Renal pelvis (tissue), 4 donors: Measurements from ENCODE around the gene CROCC2. TPM values are rescaled to one million over a fixed set of nuclear protein-coding genes. Genes with fewer than 3 reads are reported as not detected.

Source experiments
- DNase-seq: peaks from one replicate; pipeline ENCODE4 v3.0.0-alpha.2; 2013
- polyA plus RNA-seq, 3 donors: library from polyadenylated mRNA; unstranded; fragments of 120-200 nt; gene quantifications; one replicate each; pipeline ENCODE4 v1.2.1, GENCODE V29; 2013; ENCODE audit not compliant: insufficient read length in 3 of 3

Gene CROCC2
- polyA plus RNA-seq, 3 donors = 0.04 to 0.07 (median 0.06) TPM

DNA sequence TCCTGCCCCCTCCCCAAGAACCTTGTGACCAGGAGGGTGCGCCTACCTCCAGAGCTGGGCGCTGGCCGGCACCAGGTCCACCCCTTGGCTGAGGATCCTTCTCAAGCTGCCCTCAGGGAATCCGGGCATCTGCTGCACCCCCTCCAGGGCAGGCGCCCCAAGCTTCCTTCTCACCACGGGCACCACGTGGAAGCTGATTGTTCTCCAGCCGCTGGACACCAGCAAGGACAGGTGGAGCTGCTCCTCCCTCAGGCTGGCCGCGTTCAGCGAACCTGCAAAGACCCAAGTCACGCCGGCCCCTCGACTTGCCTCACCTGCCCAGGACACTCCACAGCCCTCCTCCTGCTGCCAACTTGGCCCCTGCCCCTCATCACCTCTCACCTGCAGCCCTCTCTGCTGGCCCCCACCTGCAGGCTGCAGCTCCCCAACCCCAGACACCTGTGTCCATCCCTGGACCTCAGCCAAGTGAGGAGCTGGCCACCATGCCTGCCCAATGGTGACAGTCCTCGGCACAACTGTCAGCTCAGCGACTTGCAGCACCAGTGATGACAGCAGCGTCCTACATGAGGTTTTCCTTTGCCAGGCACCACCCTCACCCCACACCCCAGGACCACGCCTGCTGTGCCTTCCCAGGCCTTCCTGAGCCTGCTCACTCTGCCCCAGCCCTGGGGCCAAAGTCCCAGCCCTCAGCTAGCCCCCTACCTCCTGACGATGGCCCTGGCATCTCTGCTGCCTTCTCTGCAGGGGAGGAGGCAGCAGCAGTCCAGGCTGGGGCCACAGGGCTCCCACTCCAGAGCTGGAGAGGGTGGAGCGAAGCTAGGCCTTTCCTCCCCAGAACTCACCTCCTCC lies 14.4 kb upstream of the CROCC2 start:
- no peak for DNase-seq

DNA sequence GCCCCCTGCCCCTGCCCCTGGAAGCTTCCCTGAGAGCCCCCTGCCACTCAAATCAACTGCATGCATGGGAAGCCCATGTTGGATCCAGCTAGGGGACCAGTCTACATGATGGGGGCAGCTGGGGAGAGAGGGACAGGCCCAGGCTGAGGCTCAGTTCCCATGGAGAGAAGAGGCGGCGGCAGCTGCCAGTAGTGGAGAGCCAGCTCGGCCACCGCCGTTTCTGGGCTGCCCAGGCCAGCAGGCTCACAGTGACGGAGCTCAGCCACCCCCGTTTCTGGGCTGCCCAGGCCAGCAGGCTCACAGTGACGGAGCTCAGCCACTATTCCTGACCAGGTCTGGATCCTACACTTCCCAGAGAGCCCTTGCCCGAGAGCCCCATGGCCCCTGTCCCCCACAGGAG lies 13.8 kb upstream of the CROCC2 start:
- DNase-seq = no peak

DNA sequence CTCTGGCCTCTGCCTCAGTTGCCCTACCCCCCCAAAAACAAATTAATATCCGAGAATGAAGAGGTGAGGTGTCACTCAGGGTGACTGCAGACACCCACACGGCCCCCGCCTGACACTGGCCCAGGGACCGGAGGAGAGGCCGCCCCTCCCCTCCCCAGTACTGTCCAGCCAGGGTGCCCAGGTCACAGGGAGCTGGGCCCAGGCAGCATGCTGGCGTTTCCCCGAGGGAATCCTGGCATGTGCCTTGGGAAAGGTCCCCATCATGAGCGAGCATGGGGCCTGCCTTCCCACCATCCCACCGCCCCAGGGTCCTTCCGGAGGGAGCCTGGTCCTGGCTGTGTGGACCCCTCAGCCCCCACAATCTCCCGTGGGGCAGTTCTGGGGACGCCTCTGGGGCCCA lies 13.2 kb upstream of the CROCC2 start:
- no peak for DNase-seq

DNA sequence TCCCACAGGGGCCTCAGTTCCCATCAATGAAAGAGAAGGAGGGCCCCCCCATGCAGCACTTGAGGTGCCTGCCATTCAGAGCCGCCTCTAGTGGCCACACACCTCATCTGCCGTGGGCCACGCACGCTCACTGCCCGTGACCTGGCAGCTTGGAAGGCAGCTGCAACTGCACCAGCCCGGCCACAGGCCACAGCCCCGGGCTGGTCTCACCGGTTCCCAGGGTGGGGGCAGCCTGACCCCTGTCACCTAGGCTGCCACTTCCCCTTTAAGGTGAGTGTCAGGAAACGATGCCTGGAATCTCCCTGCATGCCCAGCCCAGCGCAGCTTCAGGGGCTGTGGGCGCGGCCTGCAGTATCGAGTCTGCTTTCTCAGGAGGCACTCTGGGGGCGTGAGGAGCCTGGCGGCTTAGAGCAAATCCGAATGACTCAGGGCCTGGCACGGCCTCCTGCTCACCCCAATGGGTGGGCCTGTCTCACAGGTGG lies 12.7 kb upstream of the CROCC2 start:
- no peak for DNase-seq

DNA sequence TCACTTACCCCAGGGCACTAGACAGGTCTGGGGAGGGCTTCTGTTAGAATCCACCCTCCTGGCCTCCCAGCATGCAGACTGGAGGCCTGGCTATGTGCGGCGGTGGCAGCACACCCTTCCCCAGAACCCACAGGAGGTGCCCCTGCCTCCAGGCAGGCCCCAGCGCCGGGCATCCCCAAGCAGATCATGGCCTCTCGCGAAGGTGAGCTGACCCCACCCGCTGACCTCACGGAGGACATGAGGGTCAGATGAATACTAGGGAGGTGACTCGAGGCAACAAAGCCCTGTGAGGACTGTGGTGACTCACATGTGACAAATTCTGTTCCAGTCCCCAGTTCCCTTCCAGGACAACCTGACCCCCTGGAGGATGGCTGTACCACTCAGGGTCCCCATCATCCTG lies 12.1 kb upstream of the CROCC2 start:
- DNase-seq = no peak

DNA sequence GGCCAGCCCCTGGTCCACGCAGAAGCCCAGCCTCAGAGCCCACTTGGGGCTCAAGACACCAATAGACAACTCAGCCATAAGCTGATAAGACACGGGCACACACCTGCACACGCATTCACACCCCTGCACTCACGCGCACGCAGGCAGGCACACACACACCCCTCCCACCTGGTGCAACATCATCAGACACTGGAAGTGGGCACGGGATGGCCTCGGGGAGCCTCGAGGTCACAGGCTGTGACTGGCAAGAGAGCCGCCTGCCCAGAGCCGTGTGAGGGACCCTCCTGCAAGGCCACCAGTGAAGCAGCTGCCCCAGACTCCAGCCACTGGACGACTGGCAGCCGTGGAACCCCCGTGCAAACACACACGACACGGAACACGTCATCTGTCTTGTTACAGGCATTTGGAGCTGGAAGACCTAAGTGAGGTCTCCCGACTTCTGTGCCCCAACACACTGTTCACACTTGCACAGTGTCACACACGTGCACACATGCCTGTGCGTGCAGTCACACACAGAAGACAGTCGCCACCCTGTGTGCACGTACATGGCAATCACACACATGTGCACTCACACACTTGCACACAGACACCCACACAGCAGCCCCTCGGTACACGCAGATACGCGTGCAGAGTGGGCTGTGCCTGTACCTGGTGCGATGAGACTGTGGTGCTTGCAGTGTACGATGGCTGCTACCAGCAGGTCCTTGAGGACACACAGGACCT lies 11.1 kb upstream of the CROCC2 start:
- no peak for DNase-seq

DNA sequence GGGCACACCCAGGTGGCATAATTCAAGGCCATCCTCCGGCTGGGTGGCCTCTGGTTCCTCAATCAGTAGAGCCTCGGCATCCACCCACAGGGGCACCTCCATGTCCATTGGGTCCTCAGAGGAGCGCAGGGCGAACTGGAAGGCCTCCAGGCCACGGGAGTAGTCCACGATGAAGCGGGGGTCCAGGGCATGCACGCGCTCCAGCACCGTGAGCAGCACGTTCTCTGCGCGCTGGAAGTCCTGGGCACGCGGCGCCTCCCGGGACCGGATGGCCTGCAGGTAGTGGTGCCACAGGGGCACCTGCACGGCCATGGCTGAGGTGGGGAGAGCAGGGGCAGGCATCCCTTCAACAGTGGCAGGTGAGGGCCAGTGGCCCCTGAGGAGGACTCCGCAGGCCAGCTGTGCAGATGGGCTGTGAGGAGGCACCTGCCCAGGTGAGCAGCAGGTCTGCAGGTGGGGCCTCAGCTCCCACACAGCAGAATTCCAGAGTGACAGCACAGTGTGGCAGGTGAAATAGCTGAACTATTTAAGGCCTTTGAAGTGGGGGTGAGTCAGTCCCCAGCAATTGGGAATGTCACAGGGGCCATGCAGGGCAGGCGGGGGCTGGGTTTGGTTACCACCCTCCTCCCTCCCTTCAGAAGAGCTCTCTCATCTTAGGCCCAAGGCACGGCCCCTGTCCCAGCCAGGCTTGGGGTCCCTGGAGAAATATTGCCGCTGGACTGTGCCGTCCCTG lies 10.3 kb upstream of the CROCC2 start, which contains the start of gene MAB21L4:
Gene MAB21L4, minus strand, starts transcription at position 501 of the 733 bp plus-strand sequence. Its CDS starts 159 bp downstream, at position 342.
- no peak for DNase-seq

DNA sequence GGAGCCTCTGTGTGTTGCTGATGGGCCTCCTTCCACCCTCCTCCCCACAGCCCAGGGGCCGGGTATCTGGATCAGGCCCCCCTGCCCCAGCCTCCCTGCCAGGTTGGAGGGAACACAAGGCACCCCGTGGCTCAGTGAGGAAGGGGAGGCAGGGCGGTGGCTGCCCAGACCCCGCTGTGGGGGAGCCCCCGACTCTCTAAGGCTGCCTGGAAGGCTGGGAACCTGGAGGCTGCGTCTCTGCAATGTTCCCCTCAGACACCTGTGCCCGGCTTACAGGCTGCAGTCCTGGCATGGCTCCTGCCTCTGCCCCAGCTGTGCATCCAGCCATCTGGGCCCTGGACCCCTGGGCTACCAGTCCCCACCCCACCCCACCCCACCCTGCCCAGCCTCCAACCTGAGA lies 9.7 kb upstream of the CROCC2 start:
- no peak for DNase-seq

DNA sequence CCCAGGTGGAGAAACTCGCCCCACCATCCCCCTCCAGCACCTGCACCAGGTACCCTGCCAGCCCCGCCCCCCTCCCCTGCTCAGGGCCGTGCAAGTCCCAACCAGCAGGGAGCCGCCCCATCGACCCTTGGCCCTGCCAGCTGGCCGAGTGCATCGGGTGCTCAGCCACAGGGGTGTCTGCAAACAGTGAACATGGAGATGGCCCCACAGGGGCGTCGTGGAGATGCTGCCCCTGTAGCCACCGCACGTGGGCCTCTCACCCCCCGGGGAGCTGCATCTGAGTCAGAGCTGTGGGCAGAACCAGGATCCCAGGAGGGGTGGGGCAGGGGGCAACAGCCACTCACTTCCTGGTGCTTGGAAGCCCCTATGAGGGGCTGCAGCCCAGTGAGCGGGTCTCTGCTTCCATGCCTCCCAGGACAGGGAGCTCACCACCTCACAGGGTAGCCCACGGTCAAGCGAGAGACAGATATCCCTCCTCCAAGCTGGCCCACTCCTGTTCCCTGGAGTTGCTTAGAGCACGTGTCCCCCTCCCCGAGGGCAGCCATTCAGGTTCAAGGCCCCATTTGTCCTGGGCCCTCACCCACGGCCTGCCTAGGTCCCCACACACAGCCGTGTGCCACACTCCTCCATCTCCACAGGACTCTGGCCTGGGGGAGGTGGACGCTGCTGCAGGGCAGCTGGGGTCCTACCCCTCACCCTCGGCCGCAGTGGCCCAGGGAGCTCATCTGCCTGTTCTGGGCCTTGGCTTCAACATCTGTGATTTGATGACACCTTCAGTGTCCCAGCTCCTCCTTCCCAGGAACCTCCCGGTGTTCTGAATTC lies 9.1 kb upstream of the CROCC2 start:
- DNase-seq = no peak

DNA sequence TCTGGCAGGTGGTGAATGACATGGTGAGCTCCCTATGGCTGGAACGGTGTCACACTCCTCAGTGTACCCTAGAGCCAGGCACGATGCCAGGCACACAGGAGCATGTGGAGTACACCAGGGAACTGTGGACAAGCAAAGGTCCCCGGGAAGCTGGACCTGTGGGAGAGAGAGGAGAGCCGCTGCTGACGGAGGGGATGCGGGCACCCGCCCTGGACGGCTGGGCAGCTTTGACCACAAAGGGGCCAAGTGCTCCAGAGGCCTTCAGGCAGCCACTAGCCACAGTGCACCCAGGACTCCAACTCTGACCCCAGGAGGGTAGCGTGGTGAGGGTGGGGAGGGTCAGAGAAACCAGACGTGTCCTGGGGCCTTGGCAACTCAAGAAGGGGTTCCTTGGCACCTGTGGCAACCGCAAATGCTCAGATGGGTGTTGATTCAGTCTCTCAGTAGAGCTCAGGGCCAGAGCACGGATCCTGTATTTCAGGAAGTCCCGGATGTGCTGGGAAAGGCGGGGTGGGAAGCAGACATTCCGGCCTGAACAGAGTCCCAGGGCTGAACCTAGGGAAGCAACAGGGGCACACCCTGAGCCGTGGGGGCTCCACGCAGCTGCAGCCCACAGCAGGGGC lies 7.9 kb upstream of the CROCC2 start:
- DNase-seq = no peak

DNA sequence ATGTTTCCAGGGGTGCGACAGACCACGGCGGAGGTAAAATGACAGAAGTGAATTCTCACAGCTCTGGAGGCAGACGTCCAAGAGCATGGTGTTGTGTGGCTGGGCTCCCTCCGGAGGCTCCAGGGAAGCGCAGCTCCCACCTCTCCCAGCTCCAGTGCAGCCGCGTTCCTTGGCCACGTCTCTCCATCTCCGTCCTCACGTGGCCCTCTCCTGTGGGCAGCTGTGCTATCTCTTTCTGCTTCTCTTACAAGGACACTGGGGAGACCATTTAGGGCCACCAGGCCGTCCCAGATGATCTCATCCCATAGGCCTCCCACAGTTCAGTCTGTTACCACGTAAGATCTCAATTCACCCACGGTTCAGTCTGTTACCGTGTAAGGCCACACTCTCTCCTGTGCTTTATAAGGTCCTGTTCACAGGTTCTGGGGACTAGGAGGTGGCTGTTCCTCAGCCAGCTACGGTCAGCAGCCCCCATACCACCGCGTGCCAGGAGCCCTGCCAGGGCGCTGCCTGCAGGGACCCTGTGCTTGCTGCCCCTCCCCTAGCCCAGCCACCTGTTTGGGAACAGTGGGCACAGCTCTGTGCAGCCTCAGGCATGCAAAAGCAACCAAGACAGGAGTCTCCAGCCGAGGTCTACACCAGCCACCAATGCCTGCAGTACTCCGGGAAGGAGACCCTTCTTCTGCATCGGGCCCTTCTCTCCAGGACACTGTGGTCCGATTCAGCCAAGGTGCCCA lies 7.2 kb upstream of the CROCC2 start:
- no peak for DNase-seq

DNA sequence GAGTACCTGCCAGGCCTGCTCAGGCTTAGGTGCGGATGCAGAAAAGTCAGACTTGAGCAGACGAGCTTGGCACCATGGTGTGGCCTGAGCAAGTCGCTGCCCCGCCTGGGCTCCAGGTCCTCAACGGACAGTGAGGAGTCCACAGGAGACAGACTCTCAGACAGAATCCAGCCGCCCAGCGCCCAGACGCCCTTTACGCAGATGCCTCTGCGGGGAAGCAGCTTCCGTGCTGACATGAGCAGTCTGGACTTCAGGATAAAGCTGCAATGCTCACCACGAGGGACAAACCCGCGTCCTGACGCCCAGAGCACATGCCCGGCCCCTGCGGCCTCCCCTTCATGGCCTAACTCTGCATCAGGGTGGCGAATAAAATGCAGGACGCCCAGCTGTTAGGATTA lies 6.7 kb upstream of the CROCC2 start:
- no peak for DNase-seq

DNA sequence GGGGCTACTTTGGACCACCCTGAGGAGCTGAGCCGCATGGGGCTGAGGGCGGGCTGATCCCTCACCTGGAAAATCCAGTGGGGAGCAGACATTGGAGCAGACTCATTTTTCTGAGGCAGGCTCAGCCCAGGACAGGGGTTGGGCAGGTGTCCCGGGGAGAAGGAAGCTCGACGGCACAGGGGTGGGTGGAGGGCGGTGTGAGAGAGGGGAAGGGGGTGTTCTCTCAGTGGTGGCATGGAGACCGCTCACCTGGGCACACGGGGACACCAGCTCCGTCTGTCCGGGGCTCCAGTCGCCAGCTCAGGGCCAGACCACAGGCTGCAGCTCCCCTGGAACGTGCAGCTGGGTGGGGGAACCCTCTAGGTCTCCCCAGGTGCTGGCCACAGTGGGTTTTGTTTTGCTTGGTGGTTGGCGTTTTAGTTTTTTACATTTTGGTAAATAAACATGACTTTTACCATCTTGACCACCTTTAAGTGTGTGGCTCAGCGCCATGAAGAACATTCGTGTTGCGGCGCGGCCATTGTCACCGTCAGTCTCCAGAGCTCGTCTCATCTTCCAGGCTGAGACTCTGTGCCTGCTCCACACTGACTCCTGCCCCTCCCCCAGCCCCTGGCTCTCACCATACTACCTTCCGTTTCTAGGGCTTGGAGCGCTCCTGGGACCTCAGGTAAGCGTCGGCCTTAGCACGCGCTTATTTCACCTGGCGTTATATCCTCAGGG lies 5.8 kb upstream of the CROCC2 start:
- no peak for DNase-seq

DNA sequence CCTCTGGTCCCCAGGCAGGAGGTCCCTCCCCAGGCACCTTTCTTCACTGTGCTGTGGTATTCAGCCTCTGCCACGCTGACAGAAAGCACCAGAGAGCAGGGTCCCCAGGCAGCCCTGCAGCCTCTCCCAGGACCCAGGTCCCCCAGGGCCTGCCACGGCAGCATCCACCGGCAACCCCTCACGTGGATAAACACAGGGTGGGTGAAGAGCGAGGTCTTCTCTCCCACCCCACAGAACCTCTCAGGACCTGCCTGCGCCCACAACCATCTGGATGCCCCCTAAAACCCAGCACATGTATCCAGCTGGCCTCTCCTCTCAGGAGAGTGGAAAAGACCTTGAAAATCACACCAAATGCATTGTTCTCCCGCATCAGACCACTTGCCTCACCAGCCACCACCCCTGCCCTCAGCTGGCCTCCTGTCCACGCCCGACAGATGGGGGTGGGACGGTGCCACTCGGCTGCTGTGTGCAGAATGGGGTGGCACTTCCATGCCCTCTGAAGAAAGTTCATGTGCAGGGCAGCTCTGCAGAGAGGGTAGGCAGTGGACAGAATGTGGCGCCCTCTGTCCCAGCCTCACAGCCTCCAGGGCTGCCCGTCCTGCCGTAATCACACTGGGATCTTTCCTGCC lies 4.0 kb upstream of the CROCC2 start:
- no peak for DNase-seq

DNA sequence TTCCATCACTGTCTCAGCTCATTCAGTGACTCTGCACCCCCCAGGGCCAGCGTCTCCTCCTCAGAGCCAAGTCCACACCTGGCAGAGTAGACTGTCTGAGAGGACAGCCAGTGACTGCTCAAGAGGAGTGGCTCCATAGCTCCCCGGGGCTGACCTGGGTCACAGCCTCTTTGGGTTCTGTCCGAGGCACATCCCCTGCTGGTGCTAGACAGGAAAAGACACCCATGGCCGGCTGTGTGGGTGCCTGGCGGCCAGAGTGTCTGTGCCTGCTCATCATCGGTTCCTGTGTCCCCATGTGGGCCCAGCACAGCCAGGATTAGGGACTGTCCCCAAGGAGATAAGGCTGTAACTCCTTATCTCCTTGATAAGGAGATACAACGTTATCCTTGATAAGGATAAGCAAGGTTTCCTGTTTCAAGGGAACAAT lies 3.5 kb upstream of the CROCC2 start:
- no peak for DNase-seq

DNA sequence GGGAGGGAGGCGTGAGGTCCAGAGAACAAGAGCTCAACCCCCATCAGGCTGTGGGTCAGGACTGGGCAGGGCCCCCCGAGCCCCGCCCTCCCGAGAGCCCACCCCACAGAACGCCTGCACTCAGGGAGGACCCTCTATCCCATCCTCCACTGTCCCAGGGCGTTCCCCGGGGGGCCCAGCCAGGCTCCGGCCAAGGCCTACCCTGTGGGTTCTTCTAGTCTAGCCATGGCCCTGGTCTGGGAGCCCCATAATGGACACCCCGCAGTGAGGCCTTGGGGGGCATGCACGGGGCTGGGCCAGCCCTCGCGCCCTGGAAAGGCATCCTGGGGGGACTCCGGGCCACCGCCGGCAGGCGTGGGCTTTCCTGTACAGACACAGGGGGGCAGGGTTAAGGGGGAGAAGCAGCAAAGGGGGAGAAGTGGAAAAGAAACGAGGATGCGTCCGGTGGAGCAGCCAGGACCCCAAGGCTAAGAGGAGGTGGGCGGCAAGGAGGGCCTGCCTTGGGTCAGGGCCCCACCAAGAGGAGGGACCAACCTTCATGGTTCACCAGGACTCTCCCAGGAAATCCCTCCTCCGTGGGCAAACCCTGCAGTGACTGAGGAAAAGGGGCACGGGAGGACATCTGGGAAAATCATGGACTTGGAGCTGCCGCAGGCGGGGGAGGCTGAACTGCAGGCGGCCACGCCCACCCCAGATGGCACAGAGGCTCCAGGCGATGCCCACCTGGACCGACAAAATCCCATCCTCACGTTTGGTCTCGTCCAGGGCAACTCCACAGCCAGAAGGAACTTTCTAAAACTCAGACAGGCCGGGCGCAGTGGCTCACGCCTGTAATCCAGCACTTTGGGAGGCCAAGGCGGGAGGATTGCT lies 2.7 kb upstream of the CROCC2 start:
- DNase-seq = no peak

DNA sequence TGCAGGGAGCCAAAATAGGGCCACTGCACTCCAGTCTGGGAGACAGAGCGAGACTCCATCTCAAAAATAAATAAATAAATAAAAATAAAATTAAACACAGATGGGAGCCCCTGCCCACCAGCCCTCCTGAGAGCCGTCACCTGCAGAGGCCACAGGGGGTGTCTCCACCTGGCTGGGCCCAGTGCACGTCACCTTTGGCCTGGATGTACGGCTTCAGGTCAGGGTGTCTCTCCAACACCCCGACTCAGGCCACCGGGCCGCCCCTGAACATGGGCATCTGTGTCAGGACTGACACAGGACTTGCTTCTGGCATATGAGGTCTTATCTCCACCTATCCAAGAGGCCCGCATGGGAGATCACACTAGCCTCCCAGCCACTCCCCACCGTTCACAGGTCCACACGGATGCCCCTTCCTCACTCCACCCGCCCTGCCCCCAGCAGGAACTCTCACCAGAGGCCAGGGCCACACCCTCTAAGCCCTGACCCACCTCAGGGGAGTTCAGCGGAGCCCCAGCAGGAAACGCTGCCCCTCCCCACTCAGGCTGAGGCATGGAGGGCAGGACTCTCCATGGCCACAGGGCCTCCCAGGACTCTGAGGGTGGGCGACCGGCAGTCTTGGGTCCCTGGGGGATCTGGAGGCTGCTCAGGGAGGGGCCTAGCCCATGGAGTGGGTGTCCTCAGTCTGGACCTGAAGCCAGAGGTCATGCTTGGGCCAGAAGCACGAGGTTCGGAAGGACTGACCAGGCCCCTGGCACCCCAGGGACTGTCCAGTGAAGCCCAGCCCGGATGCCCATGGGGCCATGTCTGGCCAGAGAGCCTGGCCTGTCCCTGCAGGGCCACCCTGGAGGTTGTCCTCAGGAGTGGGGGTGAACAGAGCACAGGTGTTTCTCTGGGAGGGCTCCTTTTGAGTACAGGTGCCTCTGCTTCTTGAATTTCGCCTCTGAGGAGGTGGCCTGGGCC lies 1.6 kb upstream of the CROCC2 start:
- no peak for DNase-seq
